GM10248 (cell line): Measurements from ENCODE around the gene TRIOBP.

Source experiments
- CTCF ChIA-PET: fragments of 300-600 bp; sonication (Branson Sonifier 250); formaldehyde crosslinking; extraction: SDS; loops from one replicate; lab custom pipeline; 2021; ENCODE audit warnings: antibody characterized with exemption; lab: Yijun Ruan, JAX
- POLR2A ChIA-PET: fragments of 350-650 bp; sonication (Branson Sonifier 250); formaldehyde crosslinking; extraction: SDS; loops from one replicate; lab custom pipeline; 2020; ENCODE audit warnings: antibody characterized with exemption; lab: Yijun Ruan, JAX
- DNase-seq: peaks from one replicate; pipeline ENCODE4 v3.0.0; 2012; ENCODE audit errors: extremely low spot score
- CTCF ChIP-seq: IDR thresholded peaks from 2 replicates; pipeline ENCODE4 v1.5.1; 2012; ENCODE audit warnings: mild to moderate bottlenecking, low read depth; ENCODE audit errors: extremely low read depth, missing control alignments, control extremely low read depth

The TRIOBP gene

DNA sequence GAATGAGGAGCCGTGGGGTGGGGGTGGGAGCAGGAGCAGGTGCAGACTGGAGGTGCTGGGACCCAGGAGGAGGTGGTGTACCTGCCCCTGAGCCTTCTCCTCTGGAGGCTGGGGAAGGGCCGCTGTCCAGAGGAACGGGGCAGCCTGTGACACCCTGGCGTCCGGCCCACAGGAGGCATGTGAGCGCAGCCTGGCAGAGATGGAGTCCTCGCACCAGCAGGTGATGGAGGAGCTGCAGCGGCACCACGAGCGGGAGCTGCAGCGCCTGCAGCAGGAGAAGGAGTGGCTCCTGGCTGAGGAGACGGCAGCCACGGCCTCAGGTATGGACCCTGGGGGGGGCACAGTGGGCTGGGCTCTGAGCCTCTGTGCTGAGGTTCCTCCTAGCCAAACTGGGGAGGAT lies 68.7 kb downstream of the TRIOBP start:
- CTCF ChIA-PET = interaction anchor here (0.7 kb wide), 1 partner anchor 175 kb away, joined by 3 read pairs; no protein-coding TSS in a partner anchor
- POLR2A ChIA-PET = no interaction called here
- DNase-seq = no peak
- TF ChIP-seq CTCF = no peak

DNA sequence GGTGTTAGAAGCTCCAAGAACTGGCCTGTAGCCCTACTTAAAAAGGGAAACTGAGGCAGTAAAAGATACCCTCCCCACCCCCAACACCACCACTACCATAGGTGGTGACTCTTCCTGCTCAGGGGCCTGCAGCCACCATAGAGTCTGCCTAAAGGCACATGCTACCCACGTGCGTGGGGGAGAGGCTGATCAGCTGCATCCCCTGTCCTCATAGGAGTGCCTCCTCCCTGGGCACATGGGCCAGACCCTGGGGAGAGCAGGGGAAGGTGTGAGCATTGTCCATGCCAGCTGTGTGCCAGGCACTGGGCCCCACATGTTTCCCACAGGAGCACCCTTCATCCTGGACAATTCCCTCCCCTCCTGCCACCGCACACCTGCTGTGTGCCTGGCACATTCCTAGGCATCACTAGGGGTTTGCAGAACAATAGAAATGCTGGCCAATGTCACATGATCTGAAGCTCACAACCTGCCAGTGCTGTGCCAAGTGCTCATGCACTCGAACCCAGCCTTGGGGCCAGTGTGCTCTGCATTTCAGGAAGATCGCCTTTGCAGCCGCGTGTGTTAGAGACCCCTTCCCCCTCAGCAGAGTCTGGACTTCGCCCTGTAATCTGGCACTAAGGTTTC lies 69.2 kb downstream of the TRIOBP start:
- CTCF ChIA-PET = no interaction called here
- TF ChIP-seq CTCF = no peak
- POLR2A ChIA-PET = no interaction called here
- DNase-seq = no peak

DNA sequence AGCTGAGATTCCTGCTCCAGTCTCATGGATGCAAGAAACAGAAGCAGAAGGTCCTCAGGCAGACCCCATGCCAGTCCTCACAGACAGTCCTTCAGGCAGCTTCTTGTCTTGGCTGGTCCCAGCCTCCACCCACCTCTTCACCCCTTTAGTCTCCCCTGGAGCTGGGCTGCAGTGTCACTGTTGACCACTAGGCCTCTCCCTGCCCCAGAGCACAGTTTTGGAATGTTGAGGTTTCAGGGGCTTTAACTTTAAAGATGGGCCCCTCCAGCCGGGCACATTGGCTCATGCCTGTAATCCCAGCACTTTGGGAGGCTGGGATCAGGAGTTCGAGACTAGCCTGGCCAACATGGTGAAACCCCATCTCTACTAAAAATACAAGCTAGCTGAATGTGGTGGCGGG lies 71.4 kb downstream of the TRIOBP start:
- no peak for DNase-seq
- CTCF ChIA-PET = interaction anchor here (0.7 to 1.7 kb wide), 5 partner anchors 10 to 49 kb away, joined by 3 to 5 read pairs (median 4); no protein-coding TSS in a partner anchor
- TF ChIP-seq CTCF = no peak
- POLR2A ChIA-PET = no interaction called here

DNA sequence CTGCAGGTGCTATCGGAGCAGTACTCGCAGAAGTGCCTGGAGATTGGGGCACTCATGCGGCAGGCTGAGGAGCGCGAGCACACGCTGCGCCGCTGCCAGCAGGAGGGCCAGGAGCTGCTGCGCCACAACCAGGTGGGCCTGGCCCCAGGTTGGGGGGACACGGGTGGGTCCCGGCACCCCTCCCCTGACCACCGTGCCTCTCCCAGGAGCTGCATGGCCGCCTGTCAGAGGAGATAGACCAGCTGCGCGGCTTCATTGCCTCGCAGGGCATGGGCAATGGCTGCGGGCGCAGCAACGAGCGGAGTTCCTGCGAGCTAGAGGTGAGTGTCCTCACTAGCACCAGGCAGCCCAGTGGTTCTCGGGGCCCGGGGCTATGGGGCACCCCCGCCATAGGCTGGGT lies 72.2 kb downstream of the TRIOBP start:
- no peak for TF ChIP-seq CTCF
- no peak for DNase-seq
- POLR2A ChIA-PET = no interaction called here
- CTCF ChIA-PET = interaction anchor here (0.7 to 1.7 kb wide), 3 partner anchors 10 to 48 kb away, joined by 3 to 5 read pairs (median 5); no protein-coding TSS in a partner anchor

- no peak for DNase-seq
- ChIA-PET CTCF (no interaction called here), POLR2A (no interaction called here)
- TF ChIP-seq CTCF = no peak
Measured at GRCh38 chr22:37771081-37771480, 74.2 kb downstream of the TRIOBP start.

DNA sequence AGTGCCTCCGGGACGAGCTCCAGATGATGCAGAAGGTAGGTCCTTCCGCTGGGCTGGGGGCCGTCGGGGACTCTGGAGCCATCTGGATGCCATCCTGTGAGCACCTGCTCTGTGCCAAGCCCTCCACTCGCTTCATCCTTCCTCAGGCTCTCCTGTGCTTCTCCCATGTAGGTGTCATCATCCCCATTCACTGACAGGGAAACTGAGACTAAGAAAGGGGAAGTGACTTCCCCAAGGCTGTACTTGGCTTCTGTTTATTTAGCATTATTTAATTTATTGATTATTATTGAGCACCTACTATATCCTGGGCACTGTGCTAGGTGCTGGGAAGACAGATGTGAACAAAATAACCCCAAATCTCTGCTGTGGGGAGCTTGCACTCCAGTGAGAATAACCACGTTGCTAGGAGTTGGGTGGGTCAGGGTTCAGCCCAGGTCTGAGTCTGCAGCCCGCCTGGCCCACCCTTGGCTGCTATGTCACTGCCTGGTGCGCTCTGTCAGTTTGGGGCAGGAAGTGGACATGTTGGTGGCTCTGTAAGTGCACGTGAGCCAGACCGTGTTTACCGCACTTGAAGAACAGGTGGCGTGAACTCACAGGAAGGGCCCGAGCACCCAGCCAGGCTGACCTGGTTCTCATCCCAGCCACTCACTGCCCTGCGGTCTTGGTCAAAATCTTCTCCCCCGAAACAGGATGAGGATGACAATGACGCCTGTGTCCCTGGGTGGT lies 75.0 kb downstream of the TRIOBP start:
- TF ChIP-seq CTCF = no peak
- POLR2A ChIA-PET = no interaction called here
- CTCF ChIA-PET = no interaction called here
- DNase-seq = no peak
